Stomach (tissue), 4 donors: Measurements from ENCODE around the gene ATP8A2.

Experiments used
- EP300 ChIP-seq: sonication (generic); formaldehyde crosslinking; IDR thresholded peaks from one replicate; pipeline ENCODE4 v1.6.1; 2017; ENCODE audit warnings: antibody characterized with exemption
- POLR2A ChIP-seq, 4 donors: fragments of 450-650 bp; IDR thresholded peaks; one replicate each; pipeline ENCODE4 v1.6.1; 2016; ENCODE audit warnings: antibody characterized with exemption in 4 of 4, control low read depth in 2 of 4, mild to moderate bottlenecking in 1 of 4, moderate library complexity in 1 of 4
- TF ChIP-seq, protein P1 (sequence below), 7 experiments: fragments of 450-650 bp in 4 of 7; fragments of 200-600 bp in 3 of 7; sonication (generic) in 3 of 7; IDR thresholded peaks; one replicate each; pipeline ENCODE4 v1.5.1; 2016 to 2019; ENCODE audit warnings: antibody characterized with exemption in 7 of 7, control low read depth in 2 of 7, mild to moderate bottlenecking in 1 of 7

- TF ChIP-seq EP300: no peak
- TF ChIP-seq, protein P1, sequence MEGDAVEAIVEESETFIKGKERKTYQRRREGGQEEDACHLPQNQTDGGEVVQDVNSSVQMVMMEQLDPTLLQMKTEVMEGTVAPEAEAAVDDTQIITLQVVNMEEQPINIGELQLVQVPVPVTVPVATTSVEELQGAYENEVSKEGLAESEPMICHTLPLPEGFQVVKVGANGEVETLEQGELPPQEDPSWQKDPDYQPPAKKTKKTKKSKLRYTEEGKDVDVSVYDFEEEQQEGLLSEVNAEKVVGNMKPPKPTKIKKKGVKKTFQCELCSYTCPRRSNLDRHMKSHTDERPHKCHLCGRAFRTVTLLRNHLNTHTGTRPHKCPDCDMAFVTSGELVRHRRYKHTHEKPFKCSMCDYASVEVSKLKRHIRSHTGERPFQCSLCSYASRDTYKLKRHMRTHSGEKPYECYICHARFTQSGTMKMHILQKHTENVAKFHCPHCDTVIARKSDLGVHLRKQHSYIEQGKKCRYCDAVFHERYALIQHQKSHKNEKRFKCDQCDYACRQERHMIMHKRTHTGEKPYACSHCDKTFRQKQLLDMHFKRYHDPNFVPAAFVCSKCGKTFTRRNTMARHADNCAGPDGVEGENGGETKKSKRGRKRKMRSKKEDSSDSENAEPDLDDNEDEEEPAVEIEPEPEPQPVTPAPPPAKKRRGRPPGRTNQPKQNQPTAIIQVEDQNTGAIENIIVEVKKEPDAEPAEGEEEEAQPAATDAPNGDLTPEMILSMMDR (IDR thresholded peaks at IDR 0.05): no peak
- TF ChIP-seq POLR2A (IDR thresholded peaks at IDR 0.05): no peak
Observed at GRCh38 chr13:25585000-25585399, 213.2 kb downstream of the ATP8A2 start.
